HCT116 (cell line): ENCODE data around the gene GALP.

ENCODE experiments used
- EGR1 ChIP-seq: IDR thresholded peaks from 2 replicates; pipeline ENCODE4 v1.6.1; 2012; ENCODE audit warnings: low read depth
- EZH2 ChIP-seq: fragments of 200-600 bp; sonication (generic); IDR thresholded peaks from 2 replicates; pipeline ENCODE4 v1.6.1; 2017; ENCODE audit warnings: antibody characterized with exemption, mixed run types
- POLR2A ChIP-seq: IDR thresholded peaks from 2 replicates; pipeline ENCODE4 v1.7.0; 2011; ENCODE audit warnings: borderline replicate concordance; ENCODE audit not compliant: insufficient read depth, insufficient read length; ENCODE audit errors: extremely low read depth
- POLR2AphosphoS5 ChIP-seq: IDR thresholded peaks from 2 replicates; pipeline ENCODE4 v1.6.1; 2011; ENCODE audit warnings: mild to moderate bottlenecking, low read depth, low read length, moderate library complexity
- RAD21 ChIP-seq: IDR thresholded peaks from 2 replicates; pipeline ENCODE4 v1.6.1; 2012; ENCODE audit warnings: low read depth, mild to moderate bottlenecking
- SIN3A ChIP-seq: IDR thresholded peaks from 2 replicates; pipeline ENCODE4 v1.6.1; 2012; ENCODE audit warnings: low read depth
- YY1 ChIP-seq: IDR thresholded peaks from 2 replicates; pipeline ENCODE4 v1.6.1; 2011; ENCODE audit warnings: low read length, low read depth, moderate library complexity, mild to moderate bottlenecking; ENCODE audit not compliant: insufficient replicate concordance; ENCODE audit errors: extremely low read depth
- TF ChIP-seq, protein P1 (sequence below): IDR thresholded peaks from 2 replicates; pipeline ENCODE4 v1.6.1; 2012
- TF ChIP-seq, protein P2 (sequence below), 3 experiments: fragments of 200-600 bp in 1 of 3; sonication (generic) in 1 of 3; IDR thresholded peaks in 2 of 3; conservative IDR thresholded peaks in 1 of 3; 2 replicates each; pipeline ENCODE4 v1.5.1; 2012 to 2017; ENCODE audit warnings: low read depth in 2 of 3, low read length in 2 of 3, antibody characterized with exemption in 1 of 3, borderline replicate concordance in 1 of 3, control low read depth in 1 of 3, mild to moderate bottlenecking in 1 of 3, mixed read lengths in 1 of 3, mixed run types in 1 of 3, moderate library complexity in 1 of 3; ENCODE audit not compliant: insufficient read depth in 1 of 3

- TF ChIP-seq, protein P1, sequence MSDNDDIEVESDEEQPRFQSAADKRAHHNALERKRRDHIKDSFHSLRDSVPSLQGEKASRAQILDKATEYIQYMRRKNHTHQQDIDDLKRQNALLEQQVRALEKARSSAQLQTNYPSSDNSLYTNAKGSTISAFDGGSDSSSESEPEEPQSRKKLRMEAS, result no peak
- no peak for TF ChIP-seq POLR2A
- TF ChIP-seq, protein P2, sequence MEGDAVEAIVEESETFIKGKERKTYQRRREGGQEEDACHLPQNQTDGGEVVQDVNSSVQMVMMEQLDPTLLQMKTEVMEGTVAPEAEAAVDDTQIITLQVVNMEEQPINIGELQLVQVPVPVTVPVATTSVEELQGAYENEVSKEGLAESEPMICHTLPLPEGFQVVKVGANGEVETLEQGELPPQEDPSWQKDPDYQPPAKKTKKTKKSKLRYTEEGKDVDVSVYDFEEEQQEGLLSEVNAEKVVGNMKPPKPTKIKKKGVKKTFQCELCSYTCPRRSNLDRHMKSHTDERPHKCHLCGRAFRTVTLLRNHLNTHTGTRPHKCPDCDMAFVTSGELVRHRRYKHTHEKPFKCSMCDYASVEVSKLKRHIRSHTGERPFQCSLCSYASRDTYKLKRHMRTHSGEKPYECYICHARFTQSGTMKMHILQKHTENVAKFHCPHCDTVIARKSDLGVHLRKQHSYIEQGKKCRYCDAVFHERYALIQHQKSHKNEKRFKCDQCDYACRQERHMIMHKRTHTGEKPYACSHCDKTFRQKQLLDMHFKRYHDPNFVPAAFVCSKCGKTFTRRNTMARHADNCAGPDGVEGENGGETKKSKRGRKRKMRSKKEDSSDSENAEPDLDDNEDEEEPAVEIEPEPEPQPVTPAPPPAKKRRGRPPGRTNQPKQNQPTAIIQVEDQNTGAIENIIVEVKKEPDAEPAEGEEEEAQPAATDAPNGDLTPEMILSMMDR (IDR thresholded peaks at IDR 0.05 in 2 of 3, conservative IDR thresholded peaks at IDR 0.05 in 1 of 3; ENCODE audit: borderline replicate concordance in 1 of 3, insufficient read depth in 1 of 3, low read depth in 2 of 3, low read length in 2 of 3), result no peak
- TF ChIP-seq EZH2, result no peak
- TF ChIP-seq SIN3A, result no peak
- TF ChIP-seq POLR2AphosphoS5, result no peak
- TF ChIP-seq RAD21, result no peak
- no peak for TF ChIP-seq EGR1
- TF ChIP-seq YY1, result no peak
These were observed 26.2 kb downstream of the GALP start, which contains the start of gene ZSCAN5C for GRCh38 chr19:56201973-56202372.
